ENCODE results near the gene IDUA. TPM values are rescaled to one million over a fixed set of nuclear protein-coding genes. Genes with fewer than 3 reads are reported as not detected.
"Not testable (repeated sequence)": the region's sequence is repeated elsewhere in the genome, so short reads cannot be mapped to it uniquely, and the experiment has no call there.

IDUA gene
- polyA plus RNA-seq, 5 donors, result 9.9 to 22.1 (median 16.9) TPM

GRCh38 chr4:999240-999863, 12.5 kb downstream of the IDUA start:
- DNase-seq, result not testable (repeated sequence)

DNA sequence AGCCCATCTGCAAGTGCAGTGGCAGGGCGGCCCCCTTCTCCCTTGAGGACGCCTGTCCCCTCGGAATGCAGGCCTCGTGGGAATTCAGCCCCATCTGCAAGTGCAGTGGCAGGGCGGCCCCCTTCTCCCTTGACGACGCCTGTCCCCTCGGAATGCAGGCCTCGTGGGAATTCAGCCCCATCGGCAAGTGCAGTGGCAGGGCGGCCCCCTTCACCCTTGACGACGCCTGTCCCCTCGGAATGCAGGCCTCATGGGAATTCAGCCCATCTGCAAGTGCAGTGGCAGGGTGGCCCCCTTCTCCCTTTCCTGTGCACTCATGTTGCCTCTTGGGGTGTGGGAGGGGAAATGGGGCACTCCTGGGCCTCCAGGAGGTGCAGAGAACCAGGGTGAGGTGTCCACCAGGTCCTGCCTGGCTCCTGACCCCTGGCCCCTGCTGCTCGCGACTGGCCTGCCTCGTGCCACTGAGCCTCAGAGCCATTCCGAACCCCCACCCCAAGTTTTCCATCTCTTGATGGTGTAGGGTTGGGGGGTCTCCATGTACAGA, 13.1 kb downstream of the IDUA start:
- DNase-seq, result no peak

DNA sequence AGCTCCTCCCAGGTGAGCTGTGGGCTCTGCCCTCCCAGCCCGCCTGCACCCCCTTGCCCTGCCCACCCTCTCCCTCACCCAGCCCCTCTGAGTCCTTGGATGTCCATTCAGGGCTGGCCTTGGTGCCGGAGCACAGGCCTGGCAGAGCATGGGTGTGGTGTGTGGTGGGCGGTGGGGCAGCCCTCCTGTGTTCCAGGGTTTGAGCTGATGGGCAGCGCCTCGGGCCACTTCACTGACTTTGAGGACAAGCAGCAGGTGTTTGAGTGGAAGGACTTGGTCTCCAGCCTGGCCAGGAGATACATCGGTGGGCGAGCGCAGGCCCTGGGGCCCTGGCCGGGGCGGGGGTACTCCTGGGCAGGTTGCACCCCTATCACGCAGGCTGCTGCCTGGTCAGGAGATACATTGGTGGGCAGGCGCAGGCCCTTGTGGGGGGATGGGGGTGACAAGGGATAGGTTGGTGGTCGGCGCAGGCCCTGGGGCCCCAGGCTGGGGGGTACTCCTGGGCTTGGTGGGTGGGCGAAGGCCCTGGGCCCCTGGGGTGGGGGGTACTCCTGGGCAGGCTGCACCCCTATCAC, 13.9 kb downstream of the IDUA start:
- no peak for DNase-seq

DNA sequence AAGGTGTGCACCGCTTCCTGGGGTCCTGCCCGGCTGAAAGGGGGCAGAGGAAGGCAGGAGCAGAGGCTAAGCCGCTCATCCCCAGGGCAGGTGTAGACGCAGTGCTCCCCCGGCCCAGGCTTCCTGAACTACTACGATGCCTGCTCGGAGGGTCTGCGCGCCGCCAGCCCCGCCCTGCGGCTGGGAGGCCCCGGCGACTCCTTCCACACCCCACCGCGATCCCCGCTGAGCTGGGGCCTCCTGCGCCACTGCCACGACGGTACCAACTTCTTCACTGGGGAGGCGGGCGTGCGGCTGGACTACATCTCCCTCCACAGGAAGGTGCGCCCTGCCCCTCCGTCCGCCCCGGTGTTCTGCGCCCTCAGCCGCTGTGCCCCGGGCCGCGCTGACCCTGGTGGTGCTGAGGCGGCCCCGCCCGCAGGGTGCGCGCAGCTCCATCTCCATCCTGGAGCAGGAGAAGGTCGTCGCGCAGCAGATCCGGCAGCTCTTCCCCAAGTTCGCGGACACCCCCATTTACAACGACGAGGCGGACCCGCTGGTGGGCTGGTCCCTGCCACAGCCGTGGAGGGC, 14.8 kb downstream of the IDUA start:
- DNase-seq, result no peak

GRCh38 chr4:1002131-1002630, 15.3 kb downstream of the IDUA start:
- DNase-seq, result peak in 1 of 2 donors; percentile 38

GRCh38 chr4:1002631-1003251, 15.9 kb downstream of the IDUA start:
- no peak for DNase-seq

GRCh38 chr4:1003271-1004070, 16.6 kb downstream of the IDUA start:
- no peak for DNase-seq

DNA sequence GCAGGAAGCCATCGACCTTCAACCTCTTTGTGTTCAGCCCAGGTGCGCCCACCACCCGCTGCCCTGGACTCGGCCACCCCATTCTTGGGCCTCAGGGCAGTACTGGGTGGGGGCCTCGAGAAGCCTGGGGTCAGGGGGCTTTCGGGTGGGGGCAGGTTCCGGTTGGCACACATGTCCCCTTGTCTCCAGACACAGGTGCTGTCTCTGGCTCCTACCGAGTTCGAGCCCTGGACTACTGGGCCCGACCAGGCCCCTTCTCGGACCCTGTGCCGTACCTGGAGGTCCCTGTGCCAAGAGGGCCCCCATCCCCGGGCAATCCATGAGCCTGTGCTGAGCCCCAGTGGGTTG, 17.2 kb downstream of the IDUA start:
- no peak for DNase-seq

- no peak for DNase-seq
These were observed 18.0 kb downstream of the IDUA start for GRCh38 chr4:1004557-1005485.

DNA sequence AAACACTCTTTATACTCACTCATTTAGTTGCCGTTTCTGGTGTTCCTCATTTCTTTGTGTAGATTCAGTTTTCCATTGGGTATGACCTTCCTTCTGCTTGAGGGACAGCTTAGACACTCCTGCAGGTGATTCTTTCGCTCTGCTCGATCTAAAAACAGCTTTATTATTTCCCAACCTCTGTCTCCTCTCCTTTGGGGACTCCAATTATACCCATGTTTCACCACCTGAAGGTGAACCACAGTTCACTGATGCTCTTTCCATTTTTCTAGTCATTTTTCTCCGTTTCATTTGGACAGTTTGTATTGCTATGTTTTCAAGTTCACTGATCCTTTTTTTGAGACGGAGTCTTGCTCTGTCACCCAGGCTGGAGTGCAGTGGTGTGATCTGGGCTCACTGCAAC, 20.0 kb downstream of the IDUA start:
- DNase-seq, result no peak

DNA sequence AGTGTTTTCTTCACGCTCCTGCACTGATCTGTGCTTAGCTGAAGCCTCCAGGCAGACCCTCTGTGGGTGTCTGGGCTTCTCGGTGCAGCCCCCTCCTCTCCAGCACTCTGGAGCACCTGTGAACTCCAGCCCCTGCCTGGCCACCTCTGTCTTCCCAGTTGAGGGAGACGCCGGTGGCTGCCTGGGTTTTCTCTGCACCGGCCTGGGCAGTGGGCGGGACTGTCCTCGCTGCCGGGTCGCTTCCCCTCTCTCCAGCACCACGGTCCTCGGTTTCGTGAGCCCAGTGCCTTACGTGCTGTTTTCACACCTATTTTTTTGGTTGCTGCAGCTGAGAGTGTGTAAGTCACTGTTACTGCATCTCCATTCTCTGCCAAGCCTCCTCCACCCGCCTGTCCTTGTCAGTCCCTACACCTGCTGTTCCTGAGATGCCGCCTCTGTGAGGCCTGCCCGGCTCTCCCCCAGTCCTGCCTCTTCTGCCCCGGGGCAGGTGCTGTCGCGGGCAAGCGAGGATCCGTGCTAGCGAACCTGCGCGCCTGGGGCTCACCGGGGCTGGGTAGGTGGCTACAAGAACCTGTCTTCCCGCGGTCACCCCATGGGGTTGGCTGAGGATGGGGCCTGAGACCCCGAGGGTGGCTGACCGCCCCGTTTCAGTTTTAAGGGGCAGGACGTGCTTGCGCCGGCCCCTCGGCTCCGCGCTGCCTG, 22.1 kb downstream of the IDUA start:
- no peak for DNase-seq

DNA sequence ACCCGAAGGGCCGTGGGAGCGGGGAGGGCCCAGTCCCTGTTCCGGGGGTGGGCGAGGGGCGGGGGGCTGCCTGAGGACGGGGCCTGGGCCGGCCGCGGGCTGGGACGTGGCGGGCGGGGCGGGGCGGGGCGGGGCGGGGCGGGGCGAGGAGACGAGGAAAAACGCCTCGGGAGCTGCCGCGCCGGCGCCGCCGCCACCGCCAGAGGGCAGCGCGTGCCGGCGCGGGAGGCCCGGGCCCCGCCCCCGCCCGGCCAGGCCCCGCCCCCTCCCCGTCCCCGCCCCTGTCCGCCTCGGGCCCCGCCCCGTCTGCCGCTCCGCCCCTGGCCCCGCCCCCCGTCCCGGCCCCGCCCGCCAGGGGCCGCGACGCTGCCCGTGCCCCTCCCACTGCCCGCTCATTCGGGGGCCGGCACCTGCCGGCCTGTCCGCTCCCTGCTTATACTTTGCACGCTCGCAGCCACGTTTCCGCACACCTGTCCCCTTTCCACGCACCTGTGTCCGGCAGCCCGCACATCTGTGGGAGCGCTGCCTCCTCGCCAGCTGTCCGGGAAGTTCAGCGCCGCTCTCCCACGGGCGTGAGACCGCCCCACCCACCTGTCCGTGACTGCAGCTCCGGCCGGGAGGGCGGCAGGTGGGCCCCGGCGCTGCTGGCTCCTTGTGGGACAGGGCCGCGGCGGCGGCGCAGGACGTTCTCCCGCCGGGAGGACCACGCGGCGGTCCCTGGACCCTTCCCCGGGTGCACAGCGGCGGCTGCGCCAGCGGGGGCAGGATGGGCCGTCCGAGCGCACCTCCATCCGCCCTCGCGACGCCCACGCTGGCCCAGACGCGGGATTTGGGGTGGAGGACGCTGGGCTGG, 22.9 kb downstream of the IDUA start:
- peak in 1 of 2 donors; percentile 58 for DNase-seq

- DNase-seq, result peak in 1 of 2 donors; percentile 30
These were observed 23.7 kb downstream of the IDUA start for GRCh38 chr4:1010395-1011021.

DNA sequence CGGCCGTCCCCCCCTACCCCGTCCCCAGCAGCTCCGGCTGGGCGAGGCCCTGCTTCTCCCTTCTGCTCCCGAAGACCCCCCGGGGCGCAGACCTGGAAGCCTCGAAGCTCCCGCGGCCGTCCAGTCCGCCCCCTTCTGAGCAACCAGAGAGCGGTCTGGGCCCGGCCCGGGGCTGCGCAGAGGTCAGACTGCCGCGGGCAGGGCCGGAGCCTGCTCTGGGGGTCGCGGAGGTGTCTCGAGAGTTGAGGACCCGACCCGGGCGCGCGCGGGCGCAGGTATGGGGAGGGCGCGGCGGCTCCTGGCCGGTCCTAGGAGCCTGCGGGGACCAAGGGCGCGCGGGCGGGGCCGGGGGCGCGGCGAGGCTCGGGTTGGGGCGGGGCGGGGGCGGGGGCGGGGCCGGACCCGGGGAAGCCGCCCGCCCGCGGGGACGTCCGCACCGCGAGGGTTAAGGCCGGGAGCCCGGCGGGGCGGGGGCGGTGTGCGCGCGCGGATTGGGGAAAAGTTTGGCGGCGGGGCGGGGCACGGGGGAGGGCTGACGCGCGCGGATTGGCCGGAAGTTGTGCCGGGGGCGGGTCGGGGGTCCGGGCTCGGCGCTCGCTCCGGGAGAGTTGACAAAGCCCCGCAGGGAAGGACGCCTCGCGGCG, 24.3 kb downstream of the IDUA start, which contains the start of gene FGFRL1:
TSS of gene FGFRL1 (plus strand) at position 605 of the 644 bp plus-strand sequence. CDS start 860 bp downstream, outside the sequence.
- DNase-seq, result peak; percentile 86 to 88

DNA sequence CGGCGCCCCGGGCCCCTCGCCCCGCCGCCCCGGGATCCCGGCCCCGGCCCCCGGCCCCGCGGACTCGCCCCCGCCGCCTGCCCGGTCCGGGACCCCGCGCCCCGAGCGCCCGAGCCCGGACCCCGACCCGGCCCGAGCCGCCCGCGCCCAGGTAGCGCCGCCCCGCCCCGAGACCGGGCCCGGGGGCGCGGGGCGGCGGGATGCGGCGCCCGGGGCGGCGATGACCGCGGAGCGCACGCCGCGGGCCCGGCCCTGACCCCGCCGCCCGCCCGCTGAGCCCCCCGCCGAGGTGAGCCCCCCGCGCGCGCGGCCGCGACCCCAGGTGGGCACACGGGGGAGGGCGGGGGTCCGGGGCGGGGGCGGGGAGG, 24.8 kb downstream of the IDUA start:
- no peak for DNase-seq

DNA sequence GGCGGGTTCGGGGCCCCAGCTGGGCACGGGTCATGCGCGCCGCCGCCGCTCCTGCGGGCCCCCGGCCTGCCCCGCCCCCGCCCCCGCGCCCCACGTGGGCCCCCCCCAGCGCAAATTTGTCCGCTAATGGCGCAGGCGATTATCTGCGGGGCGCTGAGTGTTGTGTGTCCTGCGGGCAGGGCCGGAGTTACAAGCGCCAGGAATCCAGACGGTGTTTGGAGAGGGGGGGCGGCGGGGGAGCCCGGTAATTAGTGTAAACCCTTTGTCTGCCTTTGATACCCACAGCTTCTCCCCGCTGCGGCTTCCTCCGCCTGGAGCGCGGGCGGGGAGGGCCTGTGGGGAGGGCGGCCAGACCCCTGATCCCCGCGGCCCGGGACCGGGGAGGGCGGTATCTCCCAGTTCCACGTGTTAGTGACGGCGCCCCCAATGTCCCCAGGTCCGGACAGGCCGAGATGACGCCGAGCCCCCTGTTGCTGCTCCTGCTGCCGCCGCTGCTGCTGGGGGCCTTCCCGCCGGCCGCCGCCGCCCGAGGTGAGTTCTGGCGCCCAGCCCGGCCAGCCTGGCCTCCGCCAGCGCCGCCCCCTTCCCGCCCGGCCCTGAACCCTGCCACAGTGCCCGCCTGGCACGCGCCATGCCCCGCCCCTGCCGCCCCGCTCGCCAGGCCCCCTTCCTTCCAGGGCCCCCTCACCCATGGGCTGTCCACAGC, 25.3 kb downstream of the IDUA start:
- no peak for DNase-seq

Measured in right lung (tissue), 5 donors.